ENCODE measurements around the gene COX17. TPM values are rescaled to one million over a fixed set of nuclear protein-coding genes. Genes with fewer than 3 reads are reported as not detected.

COX17 gene
- total RNA-seq, 1 experiment from 2014 or later = 51.6 TPM

- H3K4me1 ChIP-seq (ENCODE audit: control insufficient read depth in 1 of 2, insufficient read depth in 2 of 2, low read length in 2 of 2) = 0 out of 4 replicates have a peak, but pooled peaks cover 0 to 6% of the 10 kb centered on the region in 2 experiments
- no peaks in the 10 kb centered on the region for H3K36me3 ChIP-seq (ENCODE audit: control insufficient read depth in 1 of 2, insufficient read depth in 2 of 2, low read length in 2 of 2)
- no peak for TF ChIP-seq EGR1 (IDR thresholded peaks at IDR 0.05; ENCODE audit: low read depth)
- no peak overlapping the region for H3K4me2 ChIP-seq (ENCODE audit: low read length)
- no peaks in the 10 kb centered on the region for H3K9me3 ChIP-seq (ENCODE audit: control insufficient read depth in 1 of 2, insufficient read depth in 1 of 2, low read depth in 1 of 2, low read length in 2 of 2)
- H3K9me2 ChIP-seq (ENCODE audit: insufficient read depth) = no peaks in the 10 kb centered on the region
- intact Hi-C loops (cut with micrococcal nuclease) = no loop called here
- peaks cover 3% of the 10 kb centered on the region; the same call in 1 of the 2 replicates for H3K27me3 ChIP-seq (ENCODE audit: insufficient read depth, low read length)
- ChIA-PET CTCF (no interaction called here), POLR2A (no interaction called here), RAD21 (ENCODE audit: low non-redundant PET in 1 of 2, low total read pairs in 2 of 2, uncharacterized antibody in 2 of 2, unreplicated experiment in 2 of 2) (no interaction called here)
- H3K9ac ChIP-seq (ENCODE audit: low read length) = no peak overlapping the region
- H3K27ac ChIP-seq (ENCODE audit: low read depth, low read length) = no peak overlapping the region
- no TSS peak for BruUV-seq (replicated peaks)
- H2AFZ ChIP-seq (ENCODE audit: low read depth, low read length, poor library complexity, severe bottlenecking) = no peak overlapping the region
- H4K20me1 ChIP-seq (ENCODE audit: insufficient read depth) = no peaks in the 10 kb centered on the region
- H3K79me2 ChIP-seq (ENCODE audit: insufficient read depth, low read length) = no peaks in the 10 kb centered on the region
- H3K4me3 ChIP-seq (replicated peaks in 1 of 2; ENCODE audit: low read depth in 1 of 2, low read length in 2 of 2) = no peak overlapping the region
- no peak for ATAC-seq
- DNase-seq (ENCODE audit: low read depth, low spot score) = no peak
Observed at GRCh38 chr3:119632216-119632615, 45.0 kb downstream of the COX17 start.

GRCh38 chr3:119631516-119631915, 45.7 kb downstream of the COX17 start:
- Histone ChIP-seq H3K27me3 (ENCODE audit: insufficient read depth, low read length) (peaks cover 3% of the 10 kb centered on the region; the same call in 1 of the 2 replicates), H4K20me1 (ENCODE audit: insufficient read depth) (no peaks in the 10 kb centered on the region), H3K36me3 (ENCODE audit: control insufficient read depth in 1 of 2, insufficient read depth in 2 of 2, low read length in 2 of 2) (no peaks in the 10 kb centered on the region), H3K4me1 (ENCODE audit: control insufficient read depth in 1 of 2, insufficient read depth in 2 of 2, low read length in 2 of 2) (0 out of 4 replicates have a peak, but pooled peaks cover 0 to 5% of the 10 kb centered on the region in 2 experiments), H3K79me2 (ENCODE audit: insufficient read depth, low read length) (no peaks in the 10 kb centered on the region), H3K9me3 (ENCODE audit: control insufficient read depth in 1 of 2, insufficient read depth in 1 of 2, low read depth in 1 of 2, low read length in 2 of 2) (no peaks in the 10 kb centered on the region), H3K27ac (ENCODE audit: low read depth, low read length) (no peak overlapping the region), H3K9me2 (ENCODE audit: insufficient read depth) (no peaks in the 10 kb centered on the region), H3K9ac (ENCODE audit: low read length) (no peak overlapping the region), H2AFZ (ENCODE audit: low read depth, low read length, poor library complexity, severe bottlenecking) (no peak overlapping the region), H3K4me3 (replicated peaks in 1 of 2; ENCODE audit: low read depth in 1 of 2, low read length in 2 of 2) (no peak overlapping the region), H3K4me2 (ENCODE audit: low read length) (no peak overlapping the region)
- CTCF ChIA-PET = interaction anchor here (0.7 kb wide), 1 partner anchor 743 kb away, joined by 3 read pairs; no protein-coding TSS in a partner anchor
- DNase-seq (ENCODE audit: low read depth, low spot score) = no peak
- ATAC-seq = no peak
- POLR2A ChIA-PET = no interaction called here
- intact Hi-C loops (cut with micrococcal nuclease) = no loop called here
- TF ChIP-seq SP1 (IDR thresholded peaks at IDR 0.05; ENCODE audit: low read depth) (no peak), POLR2A (IDR thresholded peaks at IDR 0.05; ENCODE audit: borderline replicate concordance, extremely low read depth, insufficient read depth, insufficient read length) (no peak), JUND (IDR thresholded peaks at IDR 0.05) (no peak), TCF7L2 (IDR thresholded peaks at IDR 0.05; ENCODE audit: borderline replicate concordance, extremely low read depth, insufficient read depth, insufficient read length) (no peak), ZFX (IDR thresholded peaks at IDR 0.05) (no peak), EZH2 (IDR thresholded peaks at IDR 0.05) (no peak), ZNF274 (IDR thresholded peaks at IDR 0.05; ENCODE audit: low read depth, low read length) (no peak), EGR1 (IDR thresholded peaks at IDR 0.05; ENCODE audit: low read depth) (no peak), REST (IDR thresholded peaks at IDR 0.05; ENCODE audit: low read depth) (no peak), ZBTB33 (IDR thresholded peaks at IDR 0.05; ENCODE audit: extremely low read depth, insufficient replicate concordance, low read length) (no peak), CTCF (IDR thresholded peaks at IDR 0.05 in 2 of 3, conservative IDR thresholded peaks at IDR 0.05 in 1 of 3; ENCODE audit: borderline replicate concordance in 1 of 3, insufficient read depth in 1 of 3, low read depth in 2 of 3, low read length in 2 of 3) (no peak)
- RAD21 ChIA-PET (ENCODE audit: low non-redundant PET in 1 of 2, low total read pairs in 2 of 2, uncharacterized antibody in 2 of 2, unreplicated experiment in 2 of 2) = no interaction called here
- no TSS peak for BruUV-seq (replicated peaks)
